HG02981 (cell line): ENCODE measurements around the gene KIF5C.

Experiments used
- ATAC-seq: cut with Tn5 transposase; IDR thresholded peaks from one replicate; pipeline ENCODE4 v1.9.1; 2021; ENCODE audit warnings: mild to moderate bottlenecking, moderate library complexity; ENCODE audit not compliant: unreplicated experiment

Gene KIF5C

DNA sequence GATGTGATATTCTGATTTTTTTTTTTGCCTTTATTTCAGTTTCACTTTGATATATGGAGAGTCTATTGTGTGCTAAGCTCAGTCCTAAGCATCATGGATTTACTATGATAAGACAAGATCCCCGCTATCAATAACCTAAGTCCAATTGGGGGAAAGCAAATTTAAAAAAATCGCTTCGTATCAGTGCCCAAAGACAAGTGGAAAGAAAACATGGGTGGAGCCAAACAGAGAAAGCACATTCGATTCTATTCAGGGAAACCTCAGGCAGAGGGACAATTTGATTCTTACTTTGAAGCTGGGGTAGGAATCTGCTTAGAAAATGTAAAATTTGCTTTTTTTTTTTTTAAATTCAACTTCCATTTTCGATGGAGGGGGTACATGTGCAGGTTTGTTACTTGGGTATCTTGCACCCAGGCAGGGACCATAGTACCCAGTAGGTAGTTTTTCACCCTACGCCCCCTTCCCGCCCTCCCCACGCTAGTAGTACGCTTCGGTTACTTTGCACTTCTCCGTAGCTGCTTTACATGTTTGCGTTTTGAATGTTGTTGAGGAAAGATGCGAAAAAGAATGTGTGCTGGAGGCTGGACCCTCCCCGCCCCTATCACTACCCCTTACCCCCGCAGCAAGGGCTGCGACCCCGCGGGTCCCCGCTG lies 12.4 kb downstream of the KIF5C start:
- no peak for ATAC-seq

DNA sequence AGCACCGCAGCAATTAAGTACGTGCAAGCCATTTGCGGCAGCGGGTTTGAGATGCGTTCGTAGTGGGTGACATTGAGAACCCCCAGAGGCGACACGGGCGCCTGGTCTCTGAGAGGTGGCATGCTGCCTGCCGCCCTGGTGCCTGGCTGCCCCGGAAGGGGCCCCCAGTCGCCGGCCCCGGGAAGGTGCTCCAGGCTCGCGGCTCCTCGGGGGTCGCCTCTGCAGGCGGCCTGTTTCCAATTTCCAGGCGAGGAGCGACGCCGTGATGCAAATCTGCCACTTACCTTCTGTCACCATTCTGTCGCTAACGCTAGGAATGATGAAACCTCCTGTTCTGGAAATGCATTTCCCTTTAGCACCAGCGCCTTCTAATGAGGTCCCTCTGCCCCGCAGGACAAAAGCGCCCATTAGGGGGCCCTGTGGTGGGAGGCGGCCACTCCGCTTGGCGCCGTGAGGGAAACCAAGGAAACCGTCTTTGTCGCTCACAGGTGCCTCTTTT lies 13.0 kb downstream of the KIF5C start:
- ATAC-seq, result no peak

- ATAC-seq, result no peak
Observed at GRCh38 chr2:148888986-148889385, 14.0 kb downstream of the KIF5C start.

DNA sequence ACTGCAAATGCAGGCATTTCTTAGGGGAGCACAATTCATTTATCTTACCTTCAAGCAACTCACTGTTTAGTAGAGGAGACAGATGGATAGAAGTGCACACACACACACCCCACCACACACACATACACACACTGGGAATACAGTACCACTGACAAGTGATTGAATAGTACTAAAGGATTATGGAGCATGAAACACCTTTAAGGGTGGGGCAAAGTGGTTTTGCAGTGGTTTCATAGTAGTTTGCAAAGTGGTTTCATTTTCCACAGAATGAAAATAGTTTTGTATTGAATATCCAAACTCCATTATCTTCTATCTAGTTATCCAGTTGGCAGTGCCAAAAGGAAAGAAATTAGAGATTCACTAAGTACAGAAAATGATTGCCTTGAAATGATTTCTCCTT lies 18.9 kb downstream of the KIF5C start:
- no peak for ATAC-seq

DNA sequence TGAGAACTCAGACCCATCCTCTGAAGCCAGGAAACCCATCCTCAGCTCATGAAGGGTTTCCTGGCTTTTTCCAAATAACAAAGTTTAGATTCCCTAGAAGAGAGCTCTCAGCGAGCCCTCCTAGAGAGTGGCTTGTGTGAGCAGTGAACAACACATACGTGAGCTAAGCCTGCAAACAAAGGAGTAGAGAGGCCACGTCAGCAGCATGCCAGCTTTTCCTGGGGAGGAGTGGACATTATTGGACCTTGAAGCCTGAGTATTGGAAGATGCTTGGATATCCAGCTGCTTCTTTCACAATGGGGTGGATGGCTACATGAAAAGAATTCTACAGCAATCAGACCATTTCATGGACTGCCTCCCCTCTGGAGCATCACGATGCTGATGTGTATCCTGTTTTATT lies 21.1 kb downstream of the KIF5C start:
- ATAC-seq, result no peak

- ATAC-seq, result no peak
Observed at GRCh38 chr2:148899638-148900318, 24.8 kb downstream of the KIF5C start.

GRCh38 chr2:148900350-148900837 lies 25.4 kb downstream of the KIF5C start:
- no peak for ATAC-seq

- ATAC-seq, result no peak
Observed at GRCh38 chr2:148901142-148901541, 26.1 kb downstream of the KIF5C start.

- no peak for ATAC-seq
Observed at GRCh38 chr2:148902798-148903197, 27.8 kb downstream of the KIF5C start.

- no peak for ATAC-seq
Observed at GRCh38 chr2:148903294-148903693, 28.3 kb downstream of the KIF5C start.

DNA sequence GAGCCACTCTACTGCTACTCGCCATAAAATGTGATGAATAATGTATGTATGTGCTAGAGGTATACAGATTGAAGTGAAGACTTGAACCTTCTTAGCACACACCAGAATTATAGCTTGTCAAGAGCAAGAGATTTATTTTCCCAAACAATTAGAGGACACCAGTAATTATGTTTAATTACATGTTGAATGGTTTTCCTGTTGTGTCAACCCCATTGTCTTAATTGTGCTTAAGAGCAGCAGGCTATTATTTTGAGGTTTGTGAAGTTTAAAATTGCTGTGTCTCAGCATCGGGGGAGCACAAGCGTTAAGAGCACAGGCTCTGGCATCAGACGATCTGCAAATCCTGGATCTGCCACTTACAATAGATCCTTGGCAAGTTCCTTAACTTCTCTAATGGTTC lies 29.0 kb downstream of the KIF5C start:
- ATAC-seq, result no peak

DNA sequence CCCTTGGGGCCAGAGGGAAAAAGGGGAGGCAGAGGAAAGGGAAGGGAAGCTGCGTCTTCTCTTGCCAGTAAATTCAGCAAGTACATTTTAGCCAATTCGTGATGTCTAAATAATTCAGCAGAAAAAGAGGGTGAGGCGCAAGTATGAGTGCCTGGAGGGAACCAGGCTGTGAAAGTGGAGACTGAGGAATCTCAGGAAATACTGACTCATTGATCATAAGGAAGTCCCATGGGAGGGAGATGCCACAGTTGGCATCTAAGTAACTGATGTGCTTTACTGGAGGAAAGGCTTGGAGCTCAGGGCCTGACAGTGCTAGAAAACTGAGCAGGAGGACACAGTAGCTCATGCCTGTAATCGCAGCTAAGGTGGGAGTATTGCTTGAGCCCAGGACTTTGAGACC lies 31.1 kb downstream of the KIF5C start:
- ATAC-seq, result no peak

DNA sequence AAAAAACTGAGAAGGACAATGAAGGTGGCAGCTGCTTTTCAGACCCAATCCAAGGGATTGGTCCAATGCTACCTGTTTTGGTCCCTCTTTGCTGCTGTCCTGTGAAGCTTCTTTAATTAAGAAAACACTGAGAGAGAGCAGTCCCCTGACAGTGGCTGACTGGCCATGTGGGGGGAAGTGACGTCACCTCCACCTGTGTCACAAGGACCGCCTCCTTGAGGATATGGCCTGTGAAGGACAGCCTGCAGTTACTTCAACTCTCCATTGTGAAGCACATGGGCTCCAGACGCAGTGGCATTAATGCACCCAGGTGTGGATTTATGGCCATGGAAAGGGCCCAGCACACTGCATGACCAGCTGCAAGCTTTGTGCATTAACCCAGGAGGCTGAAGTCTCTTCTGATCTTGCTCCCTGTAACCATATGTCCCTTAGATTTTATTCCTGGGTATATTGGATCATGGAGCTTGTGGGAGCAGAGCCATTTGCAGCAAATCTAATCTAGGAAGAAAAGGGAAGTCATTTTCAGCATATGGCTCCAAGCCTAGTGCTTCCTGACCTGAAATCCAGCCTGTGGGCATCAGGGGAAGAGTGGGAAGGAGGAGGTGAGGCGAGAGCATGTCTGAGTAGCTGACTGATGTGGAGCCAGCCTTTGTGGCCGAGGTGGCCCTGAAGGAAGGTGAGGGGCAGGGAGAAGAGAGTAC lies 32.2 kb downstream of the KIF5C start:
- no peak for ATAC-seq

- no peak for ATAC-seq
Observed at GRCh38 chr2:148909114-148909513, 34.1 kb downstream of the KIF5C start.

- ATAC-seq, result no peak
Observed at GRCh38 chr2:148913061-148913460, 38.0 kb downstream of the KIF5C start.

DNA sequence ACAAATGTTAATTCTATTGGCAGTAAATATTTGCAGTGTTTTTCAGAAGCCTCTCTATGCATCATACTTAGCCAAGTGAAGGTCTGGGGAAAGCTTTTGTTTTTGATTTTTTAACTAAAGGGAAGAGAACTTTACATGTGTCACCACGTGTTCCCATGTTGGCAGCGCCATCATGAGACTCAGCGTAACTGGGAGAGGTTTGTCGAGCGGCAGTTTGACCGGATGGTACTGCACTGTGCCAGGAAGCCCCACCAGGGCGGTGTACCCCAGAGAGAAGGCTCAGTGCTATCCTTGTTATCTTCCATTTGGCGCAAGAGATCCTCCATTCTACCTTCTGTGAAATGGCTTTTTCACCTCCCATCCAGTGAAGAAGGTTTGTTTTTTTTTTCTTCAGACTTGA lies 38.5 kb downstream of the KIF5C start:
- ATAC-seq, result no peak

DNA sequence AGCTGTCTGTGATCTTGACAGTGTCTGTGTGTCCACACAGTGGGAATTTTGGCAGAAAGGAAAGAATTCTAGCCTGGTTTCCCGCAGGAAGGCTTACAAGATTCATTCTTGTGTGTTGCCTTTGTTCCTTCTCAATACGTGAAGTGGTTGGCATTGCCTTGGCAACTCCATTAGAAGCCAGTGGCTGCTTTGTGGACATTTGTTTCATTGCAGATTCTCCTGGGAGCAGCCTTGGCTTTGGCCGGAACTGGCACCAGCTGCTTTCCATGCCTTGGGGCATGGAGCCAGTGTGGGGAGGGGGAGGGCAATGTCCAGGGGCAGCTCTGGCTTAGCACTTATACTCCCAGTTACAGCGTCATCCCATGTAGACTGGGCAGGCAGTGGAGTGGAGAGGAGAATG lies 39.4 kb downstream of the KIF5C start:
- ATAC-seq, result no peak

- ATAC-seq, result no peak
Observed at GRCh38 chr2:148917431-148917830, 42.4 kb downstream of the KIF5C start.

GRCh38 chr2:148918554-148918953 lies 43.5 kb downstream of the KIF5C start:
- ATAC-seq, result no peak

DNA sequence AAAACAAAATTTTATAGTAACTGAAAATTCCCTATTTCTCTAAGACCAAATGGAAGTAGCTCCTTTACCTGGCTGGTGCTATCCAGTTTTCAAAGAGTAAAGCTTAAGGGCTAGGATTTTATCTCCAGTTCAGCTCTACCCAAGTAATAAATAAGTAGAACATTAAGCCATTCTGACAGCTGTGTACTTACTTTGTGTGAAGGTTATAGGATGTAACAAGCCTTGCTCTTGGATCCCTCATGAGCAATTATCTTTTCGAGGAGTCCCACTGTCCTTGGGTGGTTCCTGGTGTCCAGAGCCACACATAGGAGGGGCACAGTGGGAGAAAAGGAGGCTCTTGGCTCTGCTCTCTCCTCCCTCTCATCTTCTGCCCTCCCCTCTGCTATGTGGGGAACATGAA lies 45.5 kb downstream of the KIF5C start:
- ATAC-seq, result no peak

DNA sequence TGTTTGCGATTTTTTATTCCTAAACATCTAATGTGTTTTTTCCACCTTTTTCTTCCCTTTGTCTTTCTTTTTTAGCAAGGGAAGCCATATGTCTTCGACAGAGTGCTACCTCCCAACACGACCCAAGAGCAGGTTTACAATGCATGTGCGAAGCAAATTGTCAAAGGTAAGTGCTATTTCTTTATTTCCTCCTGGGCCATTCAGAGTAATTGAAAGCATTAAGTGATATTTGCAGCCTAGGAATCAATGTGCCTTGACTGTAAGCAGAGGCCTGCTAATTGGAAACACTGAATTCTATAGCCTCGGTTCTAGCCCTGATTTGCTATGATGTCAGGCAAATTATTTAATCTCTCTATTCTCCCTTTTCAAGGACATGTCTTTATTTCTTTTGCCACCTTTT lies 47.0 kb downstream of the KIF5C start:
- ATAC-seq, result no peak
